Measurements from ENCODE around the gene DENND1B.
"Not testable (repeated sequence)": the region's sequence is repeated elsewhere in the genome, so short reads cannot be mapped to it uniquely, and the experiment has no call there.

DENND1B gene

GRCh38 chr1:197782722-197783360, 7.6 kb upstream of the DENND1B start:
- DNase-seq = no peak

GRCh38 chr1:197781968-197782721, 6.9 kb upstream of the DENND1B start:
- DNase-seq = no peak

GRCh38 chr1:197779921-197780320, 4.6 kb upstream of the DENND1B start:
- DNase-seq = no peak

GRCh38 chr1:197778366-197778945, 3.2 kb upstream of the DENND1B start:
- DNase-seq = no peak

- no peak for DNase-seq
Observed at GRCh38 chr1:197776351-197777105, 1.2 kb upstream of the DENND1B start.

GRCh38 chr1:197774466-197775281, 606 bp downstream of the DENND1B start:
- DNase-seq = peak in 1 of 4 experiments; percentile 13

GRCh38 chr1:197773856-197774255, 1.4 kb downstream of the DENND1B start:
- DNase-seq = no peak

GRCh38 chr1:197771904-197772556, 3.2 kb downstream of the DENND1B start:
- no peak for DNase-seq

GRCh38 chr1:197771386-197771785, 3.9 kb downstream of the DENND1B start:
- DNase-seq = no peak

GRCh38 chr1:197770243-197770642, 5.0 kb downstream of the DENND1B start:
- no peak for DNase-seq

GRCh38 chr1:197769287-197769686, 6.0 kb downstream of the DENND1B start:
- no peak for DNase-seq

GRCh38 chr1:197768014-197768805, 7.1 kb downstream of the DENND1B start:
- DNase-seq = no peak

- DNase-seq = no peak
Observed at GRCh38 chr1:197763769-197764168, 11.5 kb downstream of the DENND1B start.

GRCh38 chr1:197763307-197763706, 12.0 kb downstream of the DENND1B start:
- no peak for DNase-seq

GRCh38 chr1:197761654-197762053, 13.6 kb downstream of the DENND1B start:
- no peak for DNase-seq

GRCh38 chr1:197755553-197755952, 19.7 kb downstream of the DENND1B start:
- not testable (repeated sequence) for DNase-seq

GRCh38 chr1:197752652-197753164, 22.6 kb downstream of the DENND1B start:
- DNase-seq = not testable (repeated sequence)

GRCh38 chr1:197750366-197750765, 24.9 kb downstream of the DENND1B start:
- DNase-seq = no peak

- no peak for DNase-seq
Observed at GRCh38 chr1:197745911-197746310, 29.4 kb downstream of the DENND1B start.

GRCh38 chr1:197744979-197745378, 30.3 kb downstream of the DENND1B start:
- DNase-seq = no peak

GRCh38 chr1:197743578-197743977, 31.7 kb downstream of the DENND1B start:
- no peak for DNase-seq
